Measurements from ENCODE around the gene UBE2L6.

- TF ChIP-seq CTCF (conservative IDR thresholded peaks at IDR 0.05): no peak
- no peak for TF ChIP-seq ZFX (IDR thresholded peaks at IDR 0.05)
These were observed 1.2 kb downstream of the UBE2L6 start for GRCh38 chr11:57566005-57566904.
